Stimulated activated CD8-positive, alpha-beta memory T cell treated with anti-CD3 and anti-CD28 coated beads, Interleukin-2, amount 100 ng/mL, for 48 hours (primary cell): ENCODE measurements around the gene FDCSP.
"Not testable (repeated sequence)": the region's sequence is repeated elsewhere in the genome, so short reads cannot be mapped to it uniquely, and the experiment has no call there.

Experiments
- DNase-seq, 2 donors: peaks; one replicate each; pipeline ENCODE4 v3.0.0-alpha.2; 2020; ENCODE audit warnings: low read depth in 2 of 2

Gene FDCSP

GRCh38 chr4:70225824-70226223 is at the start of gene FDCSP:
Gene FDCSP, plus strand, starts transcription at chr4:70226124. Its CDS starts 5,071 bp downstream, at chr4:70231195.
- no peak for DNase-seq

- DNase-seq, result no peak
These were observed 48.8 kb upstream of the FDCSP start for GRCh38 chr4:70177090-70177489.

GRCh38 chr4:70178075-70178660 is 47.8 kb upstream of the FDCSP start:
- no peak for DNase-seq

GRCh38 chr4:70179811-70180210 is 46.1 kb upstream of the FDCSP start:
- DNase-seq, result no peak

- no peak for DNase-seq
These were observed 44.1 kb upstream of the FDCSP start for GRCh38 chr4:70181864-70182263.

GRCh38 chr4:70182517-70183167 is 43.3 kb upstream of the FDCSP start:
- no peak for DNase-seq

- DNase-seq, result peak in 1 of 2 donors; percentile 1
These were observed 42.6 kb upstream of the FDCSP start for GRCh38 chr4:70183168-70183939.

GRCh38 chr4:70183940-70184246 is 42.0 kb upstream of the FDCSP start:
- no peak for DNase-seq

- no peak for DNase-seq
These were observed 38.7 kb upstream of the FDCSP start for GRCh38 chr4:70187216-70187615.

- DNase-seq, result no peak
These were observed 35.3 kb upstream of the FDCSP start for GRCh38 chr4:70190579-70190978.

GRCh38 chr4:70191647-70192046 is 34.3 kb upstream of the FDCSP start:
- no peak for DNase-seq

GRCh38 chr4:70192895-70193294 is 33.0 kb upstream of the FDCSP start:
- DNase-seq, result no peak

GRCh38 chr4:70195425-70195824 is 30.5 kb upstream of the FDCSP start, which contains the start of gene ODAM:
Gene ODAM, plus strand, starts transcription at chr4:70195725. Its CDS starts 819 bp downstream, at chr4:70196544.
- DNase-seq, result no peak

GRCh38 chr4:70196857-70197256 is 29.1 kb upstream of the FDCSP start:
- no peak for DNase-seq

- DNase-seq, result no peak
These were observed 28.1 kb upstream of the FDCSP start for GRCh38 chr4:70197842-70198241.

- DNase-seq, result no peak
These were observed 22.3 kb upstream of the FDCSP start for GRCh38 chr4:70203601-70204000.

GRCh38 chr4:70212752-70213151 is 13.2 kb upstream of the FDCSP start:
- DNase-seq, result not testable (repeated sequence)

GRCh38 chr4:70216109-70216508 is 9.8 kb upstream of the FDCSP start:
- not testable (repeated sequence) for DNase-seq

GRCh38 chr4:70216550-70216949 is 9.4 kb upstream of the FDCSP start:
- not testable (repeated sequence) for DNase-seq

- not testable (repeated sequence) for DNase-seq
These were observed 4.5 kb upstream of the FDCSP start for GRCh38 chr4:70221389-70221788.

GRCh38 chr4:70221818-70222217 is 4.1 kb upstream of the FDCSP start:
- DNase-seq, result not testable (repeated sequence)

- no peak for DNase-seq
These were observed 10.2 kb downstream of the FDCSP start for GRCh38 chr4:70236125-70236524.
